Stimulated activated CD4-positive, alpha-beta T cell treated with anti-CD3 and anti-CD28 coated beads, Interleukin-12 subunit alpha, Interleukin-12 subunit beta, amount 100 ng/mL, for 48 hours (primary cell): Measurements from ENCODE around the gene TRIM28.
"Not testable (repeated sequence)": the region's sequence is repeated elsewhere in the genome, so short reads cannot be mapped to it uniquely, and the experiment has no call there.

Source experiments
- DNase-seq, 3 donors: peaks; one replicate each; pipeline ENCODE4 v3.0.0-alpha.2; 2020; ENCODE audit warnings: low read depth in 2 of 3, low spot score in 1 of 3

TRIM28 gene

GRCh38 chr19:58518256-58519086, 25.4 kb upstream of the TRIM28 start:
- no peak for DNase-seq

GRCh38 chr19:58519087-58519354, 24.8 kb upstream of the TRIM28 start:
- DNase-seq: peak in 1 of 3 donors; percentile 51

- DNase-seq: peak; percentile 88 to 93 (median 88)
Measured at GRCh38 chr19:58519355-58520256, 24.3 kb upstream of the TRIM28 start, which contains the start of gene ZBTB45. Gene ZBTB45 (minus strand): TSS chr19:58519810. CDS start chr19:58517673, 2,137 bp downstream.

- DNase-seq: no peak
Measured at GRCh38 chr19:58520257-58520599, 23.6 kb upstream of the TRIM28 start.

- no peak for DNase-seq
Measured at GRCh38 chr19:58521651-58522050, 22.2 kb upstream of the TRIM28 start.

GRCh38 chr19:58522709-58523108, 21.2 kb upstream of the TRIM28 start:
- no peak for DNase-seq

GRCh38 chr19:58529405-58529804, 14.5 kb upstream of the TRIM28 start:
- no peak for DNase-seq

GRCh38 chr19:58531034-58531840, 12.6 kb upstream of the TRIM28 start:
- DNase-seq: no peak

- DNase-seq: no peak
Measured at GRCh38 chr19:58535857-58536256, 8.0 kb upstream of the TRIM28 start.

- DNase-seq: no peak
Measured at GRCh38 chr19:58536852-58537798, 6.7 kb upstream of the TRIM28 start.

- DNase-seq: no peak
Measured at GRCh38 chr19:58538257-58539168, 5.4 kb upstream of the TRIM28 start.

GRCh38 chr19:58539169-58539559, 4.7 kb upstream of the TRIM28 start:
- DNase-seq: not testable (repeated sequence)

- DNase-seq: not testable (repeated sequence)
Measured at GRCh38 chr19:58542641-58543372, 1.1 kb upstream of the TRIM28 start.

- DNase-seq: peak in 1 of 3 donors; percentile 65
Measured at GRCh38 chr19:58544591-58545285, 874 bp downstream of the TRIM28 start.

- DNase-seq: no peak
Measured at GRCh38 chr19:58545286-58546018, 1.6 kb downstream of the TRIM28 start.

GRCh38 chr19:58546019-58546530, 2.2 kb downstream of the TRIM28 start:
- DNase-seq: no peak
